ENCODE measurements around the gene TTC7B.

Gene TTC7B

GRCh38 chr14:90740081-90740480 is 76.1 kb downstream of the TTC7B start:
- no peak for TF ChIP-seq ZNF274 (IDR thresholded peaks at IDR 0.05; ENCODE audit: low read depth, low read length)
- no peak overlapping the region for H3K4me3 ChIP-seq (ENCODE audit: low read length)

- H3K4me3 ChIP-seq (ENCODE audit: low read length): no peak overlapping the region
- no peak for TF ChIP-seq ZNF274 (IDR thresholded peaks at IDR 0.05; ENCODE audit: low read depth, low read length)
Measured at GRCh38 chr14:90739318-90740068, 76.7 kb downstream of the TTC7B start.

GRCh38 chr14:90733139-90733808 is 83.0 kb downstream of the TTC7B start:
- H3K4me3 ChIP-seq (ENCODE audit: low read length): no peak overlapping the region
- TF ChIP-seq ZNF274 (IDR thresholded peaks at IDR 0.05; ENCODE audit: low read depth, low read length): no peak

- no peak overlapping the region for H3K4me3 ChIP-seq (ENCODE audit: low read length)
- no peak for TF ChIP-seq ZNF274 (IDR thresholded peaks at IDR 0.05; ENCODE audit: low read depth, low read length)
Measured at GRCh38 chr14:90732718-90733117, 83.5 kb downstream of the TTC7B start.

- TF ChIP-seq ZNF274 (IDR thresholded peaks at IDR 0.05; ENCODE audit: low read depth, low read length): no peak
- no peak overlapping the region for H3K4me3 ChIP-seq (ENCODE audit: low read length)
Measured at GRCh38 chr14:90732139-90732538, 84.1 kb downstream of the TTC7B start.

- H3K4me3 ChIP-seq (ENCODE audit: low read length): no peak overlapping the region
- no peak for TF ChIP-seq ZNF274 (IDR thresholded peaks at IDR 0.05; ENCODE audit: low read depth, low read length)
Measured at GRCh38 chr14:90731487-90731886, 84.7 kb downstream of the TTC7B start.

GRCh38 chr14:90730206-90730766 is 85.9 kb downstream of the TTC7B start:
- no peak for TF ChIP-seq ZNF274 (IDR thresholded peaks at IDR 0.05; ENCODE audit: low read depth, low read length)
- H3K4me3 ChIP-seq (ENCODE audit: low read length): no peak overlapping the region

GRCh38 chr14:90728951-90729350 is 87.3 kb downstream of the TTC7B start:
- no peak for TF ChIP-seq ZNF274 (IDR thresholded peaks at IDR 0.05; ENCODE audit: low read depth, low read length)
- no peak overlapping the region for H3K4me3 ChIP-seq (ENCODE audit: low read length)

- no peak overlapping the region for H3K4me3 ChIP-seq (ENCODE audit: low read length)
- no peak for TF ChIP-seq ZNF274 (IDR thresholded peaks at IDR 0.05; ENCODE audit: low read depth, low read length)
Measured at GRCh38 chr14:90727082-90727481, 89.1 kb downstream of the TTC7B start.

- no peak overlapping the region for H3K4me3 ChIP-seq (ENCODE audit: low read length)
- TF ChIP-seq ZNF274 (IDR thresholded peaks at IDR 0.05; ENCODE audit: low read depth, low read length): no peak
Measured at GRCh38 chr14:90726656-90727055, 89.6 kb downstream of the TTC7B start.

GRCh38 chr14:90724866-90725265 is 91.4 kb downstream of the TTC7B start:
- H3K4me3 ChIP-seq (ENCODE audit: low read length): no peak overlapping the region
- TF ChIP-seq ZNF274 (IDR thresholded peaks at IDR 0.05; ENCODE audit: low read depth, low read length): no peak

- TF ChIP-seq ZNF274 (IDR thresholded peaks at IDR 0.05; ENCODE audit: low read depth, low read length): no peak
- no peak overlapping the region for H3K4me3 ChIP-seq (ENCODE audit: low read length)
Measured at GRCh38 chr14:90722590-90722989, 93.6 kb downstream of the TTC7B start.

GRCh38 chr14:90721619-90722305 is 94.5 kb downstream of the TTC7B start:
- no peak overlapping the region for H3K4me3 ChIP-seq (ENCODE audit: low read length)
- no peak for TF ChIP-seq ZNF274 (IDR thresholded peaks at IDR 0.05; ENCODE audit: low read depth, low read length)

- H3K4me3 ChIP-seq (ENCODE audit: low read length): no peak overlapping the region
- TF ChIP-seq ZNF274 (IDR thresholded peaks at IDR 0.05; ENCODE audit: low read depth, low read length): no peak
Measured at GRCh38 chr14:90720832-90721231, 95.4 kb downstream of the TTC7B start.

Measured in GM08714 (cell line).